ENCODE results near the gene RB1. TPM values are rescaled to one million over a fixed set of nuclear protein-coding genes. Genes with fewer than 3 reads are reported as not detected.

Gene RB1
- polyA plus RNA-seq = 10 to 100 TPM; 14.4 to 30.2 (median 17.0) TPM

DNA sequence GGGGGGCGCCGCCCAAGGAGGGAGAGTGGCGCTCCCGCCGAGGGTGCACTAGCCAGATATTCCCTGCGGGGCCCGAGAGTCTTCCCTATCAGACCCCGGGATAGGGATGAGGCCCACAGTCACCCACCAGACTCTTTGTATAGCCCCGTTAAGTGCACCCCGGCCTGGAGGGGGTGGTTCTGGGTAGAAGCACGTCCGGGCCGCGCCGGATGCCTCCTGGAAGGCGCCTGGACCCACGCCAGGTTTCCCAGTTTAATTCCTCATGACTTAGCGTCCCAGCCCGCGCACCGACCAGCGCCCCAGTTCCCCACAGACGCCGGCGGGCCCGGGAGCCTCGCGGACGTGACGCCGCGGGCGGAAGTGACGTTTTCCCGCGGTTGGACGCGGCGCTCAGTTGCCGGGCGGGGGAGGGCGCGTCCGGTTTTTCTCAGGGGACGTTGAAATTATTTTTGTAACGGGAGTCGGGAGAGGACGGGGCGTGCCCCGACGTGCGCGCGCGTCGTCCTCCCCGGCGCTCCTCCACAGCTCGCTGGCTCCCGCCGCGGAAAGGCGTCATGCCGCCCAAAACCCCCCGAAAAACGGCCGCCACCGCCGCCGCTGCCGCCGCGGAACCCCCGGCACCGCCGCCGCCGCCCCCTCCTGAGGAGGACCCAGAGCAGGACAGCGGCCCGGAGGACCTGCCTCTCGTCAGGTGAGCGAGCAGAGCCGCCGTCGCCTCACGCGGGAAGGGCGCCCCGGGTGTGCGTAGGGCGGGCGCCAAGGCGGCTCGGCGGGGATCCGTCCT is at the start of gene RB1:
TSS of gene RB1 (plus strand) at position 393 of the 784 bp plus-strand sequence. CDS start at position 555, 162 bp downstream.
- peaks cover 3 to 8% (median 4%) of the 10 kb centered on the region in 3 donors for H3K36me3 Mint-ChIP-seq
- no peaks in the 10 kb centered on the region for H3K9me3 Mint-ChIP-seq
- peaks cover 8 to 18% (median 14%) of the 10 kb centered on the region in 3 donors for H3K27me3 Mint-ChIP-seq (ENCODE audit: low read depth in 3 of 3)
- peak within 1 kb of the TSS; percentile 98 to 99 (median 99) for H3K27ac Mint-ChIP-seq
- peaks cover 29 to 50% of the 10 kb centered on the region in 2 donors for H3K4me1 Mint-ChIP-seq
- peak; percentile 92 for DNase-seq
- peak within 1 kb of the TSS; percentile 93 to 98 (median 95) for H3K4me3 Mint-ChIP-seq

GRCh38 chr13:48253849-48254248 is 49.7 kb upstream of the RB1 start:
- Mint-ChIP-seq H3K4me1 (peaks cover 48 to 83% of the 10 kb centered on the region in 2 donors), H3K27me3 (ENCODE audit: low read depth in 3 of 3) (no peaks in the 10 kb centered on the region), H3K36me3 (peaks cover 6 to 34% (median 21%) of the 10 kb centered on the region in 3 donors), H3K4me3 (no peak overlapping the region), H3K27ac (peak overlapping the region in 4 of 6 donors; percentile 5 to 82 (median 60)), H3K9me3 (no peaks in the 10 kb centered on the region)
- no peak for DNase-seq

DNA sequence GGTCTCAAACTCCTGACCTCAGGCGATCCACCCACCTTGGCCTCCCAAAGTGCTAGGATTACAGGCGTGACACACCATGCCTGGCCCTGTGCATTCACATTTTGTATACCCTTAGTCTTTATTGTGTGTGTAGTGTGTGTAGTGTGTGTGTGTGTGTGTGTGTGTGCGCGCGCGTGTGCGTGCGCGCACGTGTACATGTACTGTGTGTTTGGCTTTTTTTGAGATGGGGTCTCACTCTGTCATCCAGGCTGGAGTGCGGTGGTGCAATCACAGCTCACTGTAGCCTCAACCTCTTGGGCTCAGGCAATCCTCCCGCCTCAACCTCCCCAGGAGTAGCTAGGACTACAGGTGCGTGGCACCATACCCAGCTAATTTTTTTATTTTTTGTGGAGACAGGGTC is 48.5 kb upstream of the RB1 start:
- no peak for DNase-seq
- no peaks in the 10 kb centered on the region for H3K27me3 Mint-ChIP-seq (ENCODE audit: low read depth in 3 of 3)
- H3K9me3 Mint-ChIP-seq = no peaks in the 10 kb centered on the region
- peak overlapping the region in 2 of 6 donors; percentile 32 to 60 for H3K27ac Mint-ChIP-seq
- H3K4me3 Mint-ChIP-seq = no peak overlapping the region
- peaks cover 6 to 46% (median 27%) of the 10 kb centered on the region in 3 donors for H3K36me3 Mint-ChIP-seq
- peaks cover 42 to 83% of the 10 kb centered on the region in 2 donors for H3K4me1 Mint-ChIP-seq

GRCh38 chr13:48255954-48256353 is 47.6 kb upstream of the RB1 start:
- peaks cover 6 to 50% (median 31%) of the 10 kb centered on the region in 3 donors for H3K36me3 Mint-ChIP-seq
- no peak for DNase-seq
- no peaks in the 10 kb centered on the region for H3K27me3 Mint-ChIP-seq (ENCODE audit: low read depth in 3 of 3)
- H3K27ac Mint-ChIP-seq = peak overlapping the region in 4 of 6 donors; percentile 23 to 62 (median 47)
- H3K4me3 Mint-ChIP-seq = no peak overlapping the region
- peaks cover 37 to 76% of the 10 kb centered on the region in 2 donors for H3K4me1 Mint-ChIP-seq
- H3K9me3 Mint-ChIP-seq = no peaks in the 10 kb centered on the region

GRCh38 chr13:48258002-48258401 is 45.5 kb upstream of the RB1 start:
- Mint-ChIP-seq H3K4me3 (no peak overlapping the region), H3K27me3 (ENCODE audit: low read depth in 3 of 3) (no peaks in the 10 kb centered on the region), H3K4me1 (peaks cover 25 to 65% of the 10 kb centered on the region in 2 donors), H3K36me3 (peaks cover 17 to 64% (median 46%) of the 10 kb centered on the region in 3 donors), H3K27ac (peak overlapping the region in 3 of 6 donors; percentile 16 to 54 (median 24)), H3K9me3 (no peaks in the 10 kb centered on the region)
- DNase-seq = no peak

GRCh38 chr13:48258430-48258829 is 45.1 kb upstream of the RB1 start:
- peaks cover 27 to 64% of the 10 kb centered on the region in 2 donors for H3K4me1 Mint-ChIP-seq
- peak overlapping the region in 2 of 6 donors; percentile 20 to 24 for H3K27ac Mint-ChIP-seq
- peaks cover 17 to 66% (median 49%) of the 10 kb centered on the region in 3 donors for H3K36me3 Mint-ChIP-seq

GRCh38 chr13:48260970-48261369 is 42.6 kb upstream of the RB1 start:
- Mint-ChIP-seq H3K4me1 (peaks cover 43 to 78% of the 10 kb centered on the region in 2 donors), H3K9me3 (no peaks in the 10 kb centered on the region), H3K36me3 (peaks cover 22 to 62% (median 47%) of the 10 kb centered on the region in 3 donors), H3K4me3 (no peak overlapping the region), H3K27ac (peak overlapping the region in 2 of 6 donors; percentile 9 to 54), H3K27me3 (ENCODE audit: low read depth in 3 of 3) (peaks cover 0 to 2% (median 0%) of the 10 kb centered on the region in 3 donors)
- no peak for DNase-seq

More at GRCh38 chr13:48258430-48258829, 45.1 kb upstream of the RB1 start:
- H3K27me3 Mint-ChIP-seq (ENCODE audit: low read depth in 3 of 3) = peaks cover 0 to 2% (median 0%) of the 10 kb centered on the region in 3 donors
- DNase-seq = no peak
- H3K9me3 Mint-ChIP-seq = no peaks in the 10 kb centered on the region
- H3K4me3 Mint-ChIP-seq = no peak overlapping the region

- Mint-ChIP-seq H3K27ac (peak overlapping the region in 4 of 6 donors; percentile 14 to 53 (median 35)), H3K4me3 (no peak overlapping the region), H3K9me3 (no peaks in the 10 kb centered on the region), H3K4me1 (peaks cover 40 to 79% of the 10 kb centered on the region in 2 donors), H3K27me3 (ENCODE audit: low read depth in 3 of 3) (peaks cover 0 to 2% (median 0%) of the 10 kb centered on the region in 3 donors), H3K36me3 (peaks cover 16 to 49% (median 33%) of the 10 kb centered on the region in 3 donors)
- DNase-seq = no peak
Measured at GRCh38 chr13:48263196-48263595, 40.4 kb upstream of the RB1 start.

DNA sequence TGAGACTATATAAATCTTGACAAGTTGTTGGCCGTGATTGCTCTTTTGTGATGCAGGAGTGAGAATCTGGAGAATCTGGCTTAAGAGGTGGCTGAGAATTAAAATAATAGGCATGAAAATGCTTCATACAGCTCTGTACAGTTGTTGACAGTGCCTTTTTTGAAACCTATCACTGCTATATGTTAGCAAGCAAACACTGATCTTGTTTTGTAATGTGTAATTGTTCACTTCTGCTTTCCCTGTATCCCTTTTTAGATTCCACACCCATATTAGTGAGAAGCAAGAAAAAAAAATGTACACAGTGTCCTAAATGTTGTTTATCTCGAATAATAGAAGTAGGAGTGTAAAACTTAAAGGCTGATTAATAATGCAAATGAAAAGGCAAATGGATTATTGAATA is 39.5 kb upstream of the RB1 start:
- Mint-ChIP-seq H3K4me1 (peaks cover 40 to 70% of the 10 kb centered on the region in 2 donors), H3K4me3 (no peak overlapping the region), H3K36me3 (peaks cover 16 to 44% (median 33%) of the 10 kb centered on the region in 3 donors), H3K9me3 (no peaks in the 10 kb centered on the region), H3K27ac (peak overlapping the region in 5 of 6 donors; percentile 17 to 73 (median 65)), H3K27me3 (ENCODE audit: low read depth in 3 of 3) (peaks cover 0 to 2% (median 0%) of the 10 kb centered on the region in 3 donors)
- DNase-seq = no peak

DNA sequence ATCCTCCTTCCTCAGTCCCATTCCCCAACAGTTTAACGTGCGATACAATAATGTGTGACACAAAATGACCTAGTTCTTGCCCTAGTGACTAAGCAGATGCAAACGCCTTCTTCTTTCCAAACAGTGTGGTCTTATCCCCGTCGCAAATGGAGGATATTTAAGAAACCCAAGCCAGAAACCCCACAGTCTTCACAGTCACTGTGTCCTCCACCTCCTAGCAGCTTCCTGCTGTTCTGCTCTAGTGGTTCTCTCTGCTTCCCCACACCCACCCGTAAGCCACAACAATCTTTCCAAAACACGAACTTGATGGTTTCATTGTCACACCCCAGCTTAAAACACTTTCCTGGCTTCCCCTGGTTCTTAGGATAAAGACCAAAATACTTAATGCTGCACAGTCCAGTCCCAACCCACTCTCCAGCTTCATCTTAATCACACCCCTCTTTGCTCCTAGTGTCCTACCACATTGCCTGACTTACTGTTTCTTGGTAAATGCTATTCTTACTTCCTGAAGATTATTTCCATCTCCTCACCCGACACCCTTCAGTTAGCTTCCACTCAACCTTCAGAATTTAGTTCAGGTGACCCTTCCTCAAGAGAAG is 38.2 kb upstream of the RB1 start:
- Mint-ChIP-seq H3K4me1 (peaks cover 39 to 59% of the 10 kb centered on the region in 2 donors), H3K36me3 (peaks cover 16 to 36% (median 27%) of the 10 kb centered on the region in 3 donors), H3K4me3 (peak overlapping the region; percentile 38 to 73 (median 66)), H3K9me3 (no peaks in the 10 kb centered on the region), H3K27ac (peak overlapping the region; percentile 49 to 94 (median 89)), H3K27me3 (ENCODE audit: low read depth in 3 of 3) (peaks cover 0 to 2% (median 0%) of the 10 kb centered on the region in 3 donors)
- DNase-seq = peak; percentile 22 to 30 (median 24)

- H3K4me1 Mint-ChIP-seq = peaks cover 37 to 59% of the 10 kb centered on the region in 2 donors
- peak overlapping the region in 2 of 5 donors; percentile 3 for H3K4me3 Mint-ChIP-seq
- peaks cover 0 to 2% (median 0%) of the 10 kb centered on the region in 3 donors for H3K27me3 Mint-ChIP-seq (ENCODE audit: low read depth in 3 of 3)
- H3K36me3 Mint-ChIP-seq = peaks cover 15 to 30% (median 21%) of the 10 kb centered on the region in 3 donors
- no peak for DNase-seq
- no peaks in the 10 kb centered on the region for H3K9me3 Mint-ChIP-seq
- peak overlapping the region; percentile 46 to 79 (median 58) for H3K27ac Mint-ChIP-seq
Measured at GRCh38 chr13:48266150-48266549, 37.4 kb upstream of the RB1 start.

DNA sequence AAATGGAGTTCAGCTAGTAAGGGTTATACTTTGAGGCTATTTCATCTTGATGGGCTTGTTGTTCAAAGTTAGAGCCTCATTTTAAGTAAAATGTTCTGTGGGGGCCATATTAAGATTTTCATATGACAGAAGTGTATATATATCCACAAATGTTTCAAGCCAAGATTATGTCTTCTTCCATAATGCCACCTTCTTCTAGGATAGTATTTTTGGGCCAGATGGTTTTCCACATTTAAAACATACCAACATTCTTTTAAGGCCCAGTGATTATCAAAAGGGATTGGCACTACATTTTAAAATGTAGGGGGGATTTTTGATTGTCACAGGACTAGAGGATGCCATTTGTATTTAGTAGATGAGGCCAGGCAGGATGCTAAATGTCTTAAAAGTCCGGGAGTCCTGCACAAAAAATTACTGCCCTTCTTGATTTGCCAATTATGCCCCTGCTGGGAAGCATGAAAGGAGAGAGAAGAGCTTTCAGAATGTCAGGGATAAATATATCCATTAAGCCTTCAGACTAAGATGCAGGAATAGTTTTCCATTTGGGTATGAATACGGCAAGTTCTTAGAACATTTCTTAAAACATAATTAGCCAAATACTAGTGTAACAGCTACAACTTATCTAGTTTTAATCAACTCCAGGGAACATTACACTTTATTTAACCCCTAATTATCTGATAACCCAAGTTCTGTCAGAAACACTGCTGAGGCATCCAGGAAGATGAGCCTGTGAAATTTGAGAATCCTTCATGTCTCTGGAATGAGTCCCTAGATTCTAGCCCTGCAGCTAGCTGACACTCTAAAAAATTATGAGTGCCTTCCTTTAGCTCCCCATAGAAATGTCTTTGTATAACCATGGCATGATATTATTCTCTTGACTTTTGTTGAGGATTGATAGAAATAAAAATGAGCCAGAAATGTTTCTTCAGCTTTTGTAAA is 36.6 kb upstream of the RB1 start:
- peaks cover 12 to 28% (median 18%) of the 10 kb centered on the region in 3 donors for H3K36me3 Mint-ChIP-seq
- DNase-seq = no peak
- peak overlapping the region in 5 of 6 donors; percentile 46 to 79 (median 61) for H3K27ac Mint-ChIP-seq
- H3K9me3 Mint-ChIP-seq = no peaks in the 10 kb centered on the region
- peaks cover 0 to 2% (median 0%) of the 10 kb centered on the region in 3 donors for H3K27me3 Mint-ChIP-seq (ENCODE audit: low read depth in 3 of 3)
- H3K4me3 Mint-ChIP-seq = no peak overlapping the region
- H3K4me1 Mint-ChIP-seq = peaks cover 37 to 59% of the 10 kb centered on the region in 2 donors

DNA sequence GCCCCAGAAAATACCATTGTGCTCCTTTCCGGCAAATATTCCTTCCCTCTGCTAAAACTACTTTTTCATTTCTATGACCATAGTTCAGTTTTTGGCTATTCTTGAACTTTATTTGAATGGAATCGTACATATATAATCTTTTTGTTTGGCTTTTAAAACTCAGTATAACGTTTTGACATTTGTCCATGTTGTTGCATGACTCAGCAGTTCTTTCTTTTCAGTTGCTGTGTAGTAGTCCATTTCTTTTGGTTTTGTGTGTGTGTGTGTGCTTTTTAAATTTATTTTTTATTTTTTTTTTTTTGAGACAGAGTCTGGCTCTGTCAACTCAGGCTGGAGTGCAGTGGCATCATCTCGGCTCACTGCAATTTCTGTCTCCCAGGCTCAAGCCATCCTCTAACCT is 35.5 kb upstream of the RB1 start:
- H3K4me3 Mint-ChIP-seq = no peak overlapping the region
- peak overlapping the region in 3 of 6 donors; percentile 44 to 48 (median 48) for H3K27ac Mint-ChIP-seq
- peaks cover 5 to 18% (median 7%) of the 10 kb centered on the region in 3 donors for H3K36me3 Mint-ChIP-seq
- H3K4me1 Mint-ChIP-seq = peaks cover 33 to 49% of the 10 kb centered on the region in 2 donors
- no peaks in the 10 kb centered on the region for H3K9me3 Mint-ChIP-seq
- no peak for DNase-seq
- peaks cover 0 to 2% (median 0%) of the 10 kb centered on the region in 3 donors for H3K27me3 Mint-ChIP-seq (ENCODE audit: low read depth in 3 of 3)

Measured in immature natural killer cell (primary cell).